Osteoblast (primary cell): ENCODE measurements around the gene COLEC11. TPM values are rescaled to one million over a fixed set of nuclear protein-coding genes. Genes with fewer than 3 reads are reported as not detected.

Experiments used
- DNase-seq: peaks from one replicate; pipeline ENCODE4 v3.0.0; 2011; ENCODE audit warnings: low spot score, mixed read lengths; ENCODE audit not compliant: insufficient read length; ENCODE audit errors: missing footprints
- H2AFZ ChIP-seq: 2 replicates; pipeline ENCODE4 v1.6.0; 2011; ENCODE audit warnings: mild to moderate bottlenecking, low read length
- H3K27ac ChIP-seq: 2 replicates; pipeline ENCODE4 v1.5.1; 2011; ENCODE audit warnings: mild to moderate bottlenecking, low read depth, low read length, moderate library complexity
- H3K27me3 ChIP-seq: 2 replicates; pipeline ENCODE4 v1.6.0; 2012; ENCODE audit warnings: mild to moderate bottlenecking, control low read depth, inconsistent platforms, low read length, moderate library complexity; ENCODE audit not compliant: insufficient read depth
- H3K36me3 ChIP-seq: 2 replicates; pipeline ENCODE4 v1.5.1; 2011; ENCODE audit warnings: mild to moderate bottlenecking, low read length, control low read depth, moderate library complexity; ENCODE audit not compliant: insufficient read depth
- H3K4me1 ChIP-seq: 2 replicates; pipeline ENCODE4 v1.5.1; 2011; ENCODE audit warnings: mild to moderate bottlenecking, low read length, control low read depth, moderate library complexity; ENCODE audit not compliant: insufficient read depth
- H3K4me2 ChIP-seq: 2 replicates; pipeline ENCODE4 v1.6.0; 2011; ENCODE audit warnings: mild to moderate bottlenecking, low read length; ENCODE audit not compliant: insufficient read depth
- H3K4me3 ChIP-seq: fragments of 200-600 bp; sonication (generic); 3 replicates; pipeline ENCODE4 v1.5.1; 2012; ENCODE audit warnings: mild to moderate bottlenecking, low read length, inconsistent platforms; ENCODE audit not compliant: insufficient read depth
- H3K79me2 ChIP-seq: 2 replicates; pipeline ENCODE4 v1.6.0; 2012; ENCODE audit warnings: mild to moderate bottlenecking, low read length, control low read depth, inconsistent platforms; ENCODE audit not compliant: insufficient read depth
- H3K9me3 ChIP-seq: 2 replicates; pipeline ENCODE4 v1.5.1; 2011; ENCODE audit warnings: low read depth, low read length, control low read depth
- H4K20me1 ChIP-seq: 2 replicates; pipeline ENCODE4 v1.6.0; 2012; ENCODE audit warnings: mild to moderate bottlenecking, low read length, control low read depth; ENCODE audit not compliant: insufficient read depth
- CTCF ChIP-seq: IDR thresholded peaks from 2 replicates; pipeline ENCODE4 v1.5.1; 2011; ENCODE audit warnings: mild to moderate bottlenecking, low read depth, low read length, moderate library complexity; ENCODE audit errors: extremely low read depth
- total RNA-seq: library from RNA; depleted of rRNA; stranded (reverse); fragments of >200 nt; gene quantifications from 2 replicates; pipeline ENCODE4 v1.2.3, GENCODE V29; 2012

COLEC11 gene
- total RNA-seq, 1 donor, result 0.36 TPM

- DNase-seq, result peak; percentile 42
- Histone ChIP-seq H3K27ac (no peak overlapping the region), H3K4me3 (no peak overlapping the region), H3K4me1 (no peaks in the 10 kb centered on the region), H3K79me2 (no peaks in the 10 kb centered on the region), H3K4me2 (no peak overlapping the region), H2AFZ (no peak overlapping the region), H3K27me3 (no peaks in the 10 kb centered on the region), H3K36me3 (no peaks in the 10 kb centered on the region), H4K20me1 (no peaks in the 10 kb centered on the region), H3K9me3 (no peaks in the 10 kb centered on the region)
- no peak for TF ChIP-seq CTCF
These were observed 38.4 kb downstream of the COLEC11 start for GRCh38 chr2:3633089-3633981.

DNA sequence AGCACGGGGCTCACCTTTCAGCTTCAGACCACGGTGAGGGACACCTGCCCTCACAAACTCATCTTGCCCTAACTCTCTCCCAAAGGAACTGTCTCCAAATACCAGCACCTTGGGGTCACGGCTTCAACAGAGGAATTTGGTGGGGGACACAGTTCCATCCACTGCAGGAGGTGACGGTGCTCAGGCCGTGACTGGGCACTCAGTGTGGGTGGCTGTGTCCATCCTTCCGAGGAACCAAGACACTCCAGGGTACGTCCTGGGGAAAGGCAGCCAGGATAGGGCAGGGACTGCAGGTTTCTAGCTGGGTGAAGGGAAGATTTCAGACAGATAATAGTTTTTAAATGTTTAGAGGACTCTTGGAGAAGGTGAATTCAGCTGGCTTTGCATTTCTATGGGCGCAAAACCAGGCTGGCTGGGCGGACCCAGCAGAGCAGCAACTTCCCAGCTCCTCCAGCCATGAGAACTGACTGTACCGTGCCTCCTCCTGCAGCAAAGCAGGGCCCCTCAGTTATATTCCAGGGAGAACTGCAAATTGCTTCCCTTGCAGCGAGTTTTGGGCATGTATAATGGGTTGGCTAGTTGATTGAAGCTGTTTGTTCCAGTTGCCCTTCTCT lies 39.2 kb downstream of the COLEC11 start:
- H3K79me2 ChIP-seq, result no peaks in the 10 kb centered on the region
- no peaks in the 10 kb centered on the region for H3K4me1 ChIP-seq
- no peaks in the 10 kb centered on the region for H3K9me3 ChIP-seq
- no peak overlapping the region for H2AFZ ChIP-seq
- H3K27me3 ChIP-seq, result no peaks in the 10 kb centered on the region
- no peak overlapping the region for H3K4me2 ChIP-seq
- H3K27ac ChIP-seq, result no peak overlapping the region
- H4K20me1 ChIP-seq, result no peaks in the 10 kb centered on the region
- peak; percentile 63 for DNase-seq
- H3K36me3 ChIP-seq, result no peaks in the 10 kb centered on the region
- TF ChIP-seq CTCF, result no peak
- no peak overlapping the region for H3K4me3 ChIP-seq

GRCh38 chr2:3634596-3635121 lies 39.7 kb downstream of the COLEC11 start:
- no peak for TF ChIP-seq CTCF
- no peak overlapping the region for H2AFZ ChIP-seq
- H3K9me3 ChIP-seq, result no peaks in the 10 kb centered on the region
- no peaks in the 10 kb centered on the region for H4K20me1 ChIP-seq
- H3K4me2 ChIP-seq, result no peak overlapping the region
- no peak overlapping the region for H3K4me3 ChIP-seq
- H3K27me3 ChIP-seq, result no peaks in the 10 kb centered on the region
- no peaks in the 10 kb centered on the region for H3K79me2 ChIP-seq
- H3K27ac ChIP-seq, result no peak overlapping the region
- H3K36me3 ChIP-seq, result no peaks in the 10 kb centered on the region
- no peaks in the 10 kb centered on the region for H3K4me1 ChIP-seq
- DNase-seq, result peak; percentile 55
